IMR-90 (cell line): ENCODE results near the gene ERG.

Experiments used
- CEBPB ChIP-seq: IDR thresholded peaks from 2 replicates; pipeline ENCODE4 v1.6.1; 2012; ENCODE audit warnings: low read depth, low read length, improper control_type of control experiment
- CTCF ChIP-seq: conservative IDR thresholded peaks from 2 replicates; pipeline ENCODE4 v1.5.1; 2012; ENCODE audit warnings: mild to moderate bottlenecking, low read depth, low read length, improper control_type of control experiment
- POLR2A ChIP-seq: IDR thresholded peaks from 2 replicates; pipeline ENCODE4 v1.6.1; 2012; ENCODE audit warnings: mild to moderate bottlenecking, low read depth, low read length
- RAD21 ChIP-seq: IDR thresholded peaks from 2 replicates; pipeline ENCODE4 v1.6.1; 2012; ENCODE audit warnings: low read length, improper control_type of control experiment

DNA sequence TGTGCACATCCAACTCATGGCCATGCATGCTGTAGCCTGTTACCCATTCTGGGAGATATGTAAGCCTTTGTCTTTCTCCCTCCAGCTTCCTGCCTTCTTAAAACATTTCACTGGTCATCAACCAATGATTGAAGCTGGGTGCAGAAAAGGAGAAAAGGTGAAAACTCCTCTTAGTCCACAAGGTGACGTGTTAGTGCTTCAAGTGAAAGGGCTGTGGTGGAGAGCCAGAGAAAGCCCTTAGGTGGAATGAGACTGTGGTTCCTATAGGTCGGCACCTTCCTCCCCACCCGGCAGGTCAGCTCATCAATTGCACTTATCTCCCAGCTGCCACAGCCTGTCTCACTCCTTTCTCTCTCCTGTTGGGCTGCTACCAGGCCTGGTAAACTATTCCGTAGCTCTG is 30.4 kb downstream of the ERG start:
- TF ChIP-seq POLR2A (no peak), CTCF (no peak), CEBPB (no peak), RAD21 (no peak)
